ENCODE results near the gene SHROOM3.
A peak's percentile ranks its signal among the peaks of the same experiment; 100 is the strongest.

Gene SHROOM3

DNA sequence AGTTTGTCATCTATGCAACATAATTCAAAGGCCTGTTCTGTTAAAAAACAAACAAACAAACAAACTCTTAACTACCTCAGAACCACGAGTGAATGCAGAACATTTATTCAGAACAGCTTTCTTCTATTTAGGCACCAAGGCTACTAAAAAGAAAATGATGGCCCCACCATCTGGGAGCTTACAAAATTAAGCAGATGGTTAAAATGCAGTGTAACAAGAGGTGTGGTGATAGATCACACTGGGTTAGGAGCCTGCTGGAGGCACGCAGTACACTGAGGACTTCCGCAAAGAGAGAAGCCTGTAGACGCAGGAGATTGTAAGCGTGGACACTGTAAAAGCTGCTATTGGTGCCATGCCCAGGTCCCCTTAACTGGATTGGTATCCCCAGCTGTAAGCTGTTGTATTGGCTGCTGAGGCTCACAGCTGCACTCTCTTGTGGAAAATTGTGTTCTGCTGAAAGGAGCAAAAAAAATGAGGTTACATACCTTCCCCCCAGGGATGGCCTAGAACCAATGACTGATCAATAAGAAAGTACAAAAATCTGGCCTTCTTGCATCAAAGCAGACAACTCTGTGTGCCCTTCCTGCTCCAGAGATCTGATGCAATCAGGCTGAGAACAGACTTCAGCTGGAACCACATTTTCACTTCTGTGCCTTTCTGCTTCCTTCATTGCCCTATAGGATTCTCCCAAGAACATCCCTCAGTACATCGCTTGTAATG, 60.0 kb downstream of the SHROOM3 start:
- no peak for DNase-seq

DNA sequence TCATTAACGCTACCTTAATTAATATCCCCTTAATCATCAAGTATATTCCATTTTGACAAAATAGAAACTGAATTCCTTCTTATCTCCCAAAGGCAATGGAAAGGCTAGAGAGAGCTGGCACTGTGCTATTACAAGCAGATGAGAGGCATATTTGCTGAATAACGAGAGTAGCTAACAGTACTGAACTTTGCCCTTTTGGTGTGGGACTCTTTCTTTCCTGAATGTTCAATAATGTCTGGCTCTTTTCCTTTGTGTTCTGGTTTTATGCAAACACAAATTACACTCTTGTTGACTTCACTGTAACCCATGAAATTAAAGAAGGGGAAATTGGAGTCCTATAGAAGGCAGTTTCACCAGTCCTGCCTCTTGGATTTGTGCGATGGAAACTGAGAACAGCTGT, 63.5 kb downstream of the SHROOM3 start:
- no peak for DNase-seq

DNA sequence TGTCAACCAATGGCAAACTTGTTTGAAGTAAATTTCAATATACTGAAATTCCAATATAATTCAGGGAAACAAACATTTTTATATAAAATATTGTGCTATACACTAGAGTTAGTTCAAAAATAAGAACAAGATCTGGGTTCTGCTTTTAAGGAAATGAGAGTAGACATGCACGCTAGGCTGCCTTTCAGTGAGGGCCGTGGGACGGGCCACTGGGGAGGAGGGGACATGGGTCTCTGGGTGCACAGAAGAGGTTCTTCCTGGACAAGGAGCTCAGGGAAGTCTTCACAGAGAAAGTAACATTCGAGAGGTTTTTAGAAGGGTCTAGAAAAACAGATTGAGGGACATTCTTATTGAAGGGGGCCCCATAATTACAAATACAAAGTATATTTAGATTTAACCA, 64.4 kb downstream of the SHROOM3 start:
- DNase-seq = no peak

DNA sequence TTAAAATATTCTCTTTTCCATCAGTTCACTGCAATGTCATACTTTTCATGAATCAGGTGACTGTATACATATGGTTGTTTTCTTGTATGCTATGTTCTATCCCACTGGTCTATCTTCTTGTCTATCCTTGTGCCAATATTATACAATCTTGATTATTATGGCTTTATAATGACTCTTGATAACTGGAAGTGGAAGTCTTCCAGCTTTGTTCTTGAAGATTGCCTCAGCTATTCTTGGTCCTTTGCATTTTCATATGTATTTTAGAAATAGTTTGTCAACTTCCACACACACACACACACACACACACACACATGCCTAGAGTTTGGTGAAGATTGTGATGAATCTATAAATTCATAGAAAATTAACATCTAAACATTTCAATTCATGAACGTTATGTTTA, 67.9 kb downstream of the SHROOM3 start:
- DNase-seq = no peak

DNA sequence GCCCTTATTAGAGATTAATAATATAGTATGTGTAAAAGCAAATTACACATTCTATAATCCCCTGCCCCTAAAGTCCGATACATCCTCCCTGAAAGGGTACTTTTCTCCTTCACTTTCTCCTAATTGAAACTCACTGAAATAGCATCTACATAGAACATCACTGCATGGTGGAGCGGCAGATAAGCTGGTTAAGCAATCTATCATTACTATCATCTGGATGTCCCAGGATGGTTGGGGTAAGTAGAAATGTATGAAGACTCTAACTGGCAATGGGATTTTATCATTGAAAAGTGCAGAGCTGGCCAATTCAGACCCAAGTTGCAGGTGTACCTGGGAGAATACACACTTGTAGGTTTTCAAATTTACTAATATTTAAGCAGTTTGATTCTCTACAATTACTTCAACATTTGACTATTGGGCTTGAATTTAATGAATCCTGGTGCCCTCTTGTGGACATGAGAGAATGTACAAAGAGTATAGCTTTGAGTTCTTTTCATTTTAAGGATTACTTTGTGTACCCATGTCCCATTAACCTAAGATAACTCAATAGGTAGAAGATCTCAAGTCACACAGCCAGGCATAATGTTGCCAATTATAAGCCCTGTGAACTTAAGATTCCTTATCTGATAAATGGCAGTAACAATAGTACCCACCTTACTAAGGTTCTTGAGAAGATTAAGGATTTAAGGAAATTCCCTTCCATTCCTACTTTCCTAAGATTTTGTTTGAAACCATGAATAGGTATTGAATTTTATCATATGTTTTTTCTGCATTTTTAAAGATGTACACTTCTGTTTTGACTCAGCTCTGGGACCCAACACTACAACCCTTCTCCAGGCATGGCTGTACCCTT, 69.8 kb downstream of the SHROOM3 start:
- peak; percentile 61 for DNase-seq

DNA sequence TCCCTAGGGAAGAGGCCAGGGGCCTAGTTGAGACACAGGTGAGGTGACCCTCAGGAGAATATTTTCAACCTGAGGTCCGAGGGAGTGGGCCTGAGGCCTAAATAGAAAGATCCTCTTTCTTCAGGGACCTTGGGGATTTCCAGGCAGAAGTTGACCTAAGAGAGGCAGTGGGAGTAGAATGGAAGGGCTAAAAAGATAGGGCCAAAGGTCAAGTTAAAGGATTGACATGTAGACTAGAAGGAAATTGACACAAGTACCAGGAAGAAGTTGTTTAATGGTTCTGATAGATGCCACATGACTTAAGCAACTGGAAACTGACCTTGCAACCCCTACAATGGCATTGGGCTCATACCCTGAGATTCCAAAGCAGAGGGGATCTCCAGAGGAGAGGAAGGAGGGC, 76.9 kb downstream of the SHROOM3 start:
- peak; percentile 52 for DNase-seq

DNA sequence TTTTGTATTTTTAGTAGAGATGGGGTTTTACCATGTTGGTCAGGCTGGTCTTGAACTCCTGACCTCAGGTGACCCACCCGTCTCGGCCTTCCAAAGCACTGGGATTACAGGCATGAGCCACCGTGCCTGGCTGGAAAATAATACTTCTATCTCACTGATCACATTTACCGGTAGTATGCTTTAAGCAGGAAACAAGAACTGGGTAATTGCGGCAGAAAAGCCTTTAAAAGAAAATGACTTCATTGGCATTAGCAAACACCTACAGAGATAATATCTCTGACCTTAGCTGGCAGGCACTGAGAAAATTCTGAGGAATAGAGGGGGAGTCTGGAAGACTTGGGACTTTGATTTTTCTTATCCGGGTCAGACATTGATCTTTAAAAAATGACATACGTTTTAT, 78.5 kb downstream of the SHROOM3 start:
- no peak for DNase-seq

DNA sequence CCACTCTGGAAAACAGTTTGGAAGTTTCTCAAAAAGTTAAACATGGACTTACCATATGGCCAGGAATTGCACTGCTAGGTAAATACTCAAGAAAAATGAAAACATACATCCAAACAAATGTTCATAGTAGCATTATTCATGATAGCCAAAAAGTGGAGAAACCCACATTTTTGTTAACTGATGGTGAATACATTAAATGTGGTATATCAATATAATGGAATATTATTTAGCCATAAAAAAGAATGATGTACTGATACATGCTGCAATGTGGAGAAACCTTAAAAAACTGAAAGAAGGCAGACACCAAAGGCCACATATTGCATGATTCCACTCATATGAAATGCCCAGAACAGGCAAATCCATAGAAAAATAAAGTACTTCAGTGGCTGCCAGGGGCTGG, 79.1 kb downstream of the SHROOM3 start:
- DNase-seq = no peak

DNA sequence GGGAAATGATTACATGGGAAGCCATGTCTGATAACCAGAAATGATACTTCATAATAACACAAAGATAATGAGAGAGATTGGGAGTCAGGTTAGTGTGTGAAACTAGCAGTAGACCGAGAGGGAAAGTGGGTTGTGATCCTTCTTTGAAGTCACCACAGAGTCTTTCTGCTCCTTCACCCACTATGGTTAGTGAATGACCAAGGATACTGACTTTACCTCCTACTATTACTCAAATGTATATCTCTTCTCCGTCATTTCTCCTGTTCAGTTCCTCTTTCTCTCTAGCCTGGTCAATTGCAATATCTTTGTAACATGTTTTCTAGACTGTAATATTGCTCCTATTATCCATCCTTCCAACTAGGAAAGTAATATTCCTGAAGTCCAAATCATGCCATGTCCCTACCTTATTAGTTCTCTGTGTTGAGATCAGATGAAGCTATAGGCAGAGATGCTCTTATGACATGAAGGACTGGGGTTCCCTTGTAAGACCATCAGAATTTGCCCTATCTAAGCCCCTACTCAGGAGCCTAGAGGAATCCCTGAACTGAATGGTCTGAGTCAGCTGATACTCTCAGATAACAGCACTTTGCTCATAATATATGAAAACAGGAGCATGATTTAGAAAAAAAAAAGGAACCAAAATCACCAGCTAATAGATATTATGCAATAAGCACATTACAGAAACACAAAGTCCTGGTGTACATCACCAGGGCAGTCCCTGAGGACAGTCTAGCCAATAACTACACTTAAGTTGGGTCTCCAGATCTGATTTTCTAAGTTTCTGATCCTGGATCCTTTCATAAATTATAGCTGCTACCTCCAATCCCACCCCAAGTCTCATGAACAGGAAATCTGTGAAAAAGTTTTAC, 81.2 kb downstream of the SHROOM3 start:
- DNase-seq = peak; percentile 70

DNA sequence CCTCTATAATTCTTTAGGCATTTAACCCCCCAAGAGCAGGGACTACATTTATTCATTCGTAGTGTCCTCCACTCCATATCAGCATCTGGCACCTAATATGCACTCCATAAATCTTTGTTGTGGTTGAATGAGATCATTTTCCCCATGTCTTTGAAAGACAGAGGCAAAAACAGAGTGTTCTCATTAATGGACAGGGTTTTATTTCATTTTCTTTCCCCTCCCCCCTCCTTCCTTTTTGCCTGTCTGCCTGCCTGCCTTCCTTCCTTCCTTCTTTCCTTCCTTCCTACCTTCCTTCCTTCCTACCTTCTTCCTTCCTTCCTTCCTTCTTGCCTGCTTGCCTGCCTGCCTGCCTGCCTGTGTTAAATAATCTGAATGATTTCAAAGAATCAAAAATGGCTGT, 83.2 kb downstream of the SHROOM3 start:
- no peak for DNase-seq

DNA sequence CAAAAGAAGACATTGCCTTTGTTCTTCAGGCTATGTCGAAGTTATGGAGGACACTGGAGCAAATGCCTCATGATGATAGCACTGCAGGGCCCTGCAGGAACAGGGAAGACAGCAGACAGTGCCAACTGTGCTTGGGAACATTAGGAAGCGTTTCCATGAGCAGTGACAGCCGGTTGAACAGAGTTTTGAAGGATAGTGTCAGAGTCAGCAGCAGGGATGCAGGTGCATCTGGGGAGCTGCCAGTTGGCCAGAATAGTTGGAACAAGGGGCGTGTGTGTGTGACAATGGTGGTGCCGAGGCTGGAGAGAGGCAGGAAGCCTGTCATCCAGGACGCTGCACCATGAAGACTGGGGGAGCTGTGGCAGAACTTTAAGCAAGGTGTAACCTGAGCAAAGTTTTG, 88.6 kb downstream of the SHROOM3 start:
- DNase-seq = no peak

DNA sequence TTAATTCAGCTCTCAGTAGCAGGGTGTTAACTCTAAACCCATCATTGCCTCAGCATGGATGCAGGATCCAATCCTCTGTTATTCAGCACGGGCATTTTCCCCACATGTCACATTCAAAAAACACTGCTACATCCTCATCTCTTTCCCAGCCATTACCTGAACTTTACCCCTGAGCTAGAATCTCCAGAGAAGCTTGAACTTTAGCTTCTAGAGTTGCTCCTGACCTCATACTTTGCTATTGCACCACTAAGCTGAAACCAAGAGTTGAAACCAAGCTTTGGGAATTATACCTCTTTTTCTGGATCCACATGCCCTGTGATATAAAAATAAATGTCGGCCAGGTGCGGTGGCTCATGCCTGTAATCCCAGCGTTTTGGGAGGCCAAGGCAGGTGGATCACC, 90.7 kb downstream of the SHROOM3 start:
- DNase-seq = no peak

DNA sequence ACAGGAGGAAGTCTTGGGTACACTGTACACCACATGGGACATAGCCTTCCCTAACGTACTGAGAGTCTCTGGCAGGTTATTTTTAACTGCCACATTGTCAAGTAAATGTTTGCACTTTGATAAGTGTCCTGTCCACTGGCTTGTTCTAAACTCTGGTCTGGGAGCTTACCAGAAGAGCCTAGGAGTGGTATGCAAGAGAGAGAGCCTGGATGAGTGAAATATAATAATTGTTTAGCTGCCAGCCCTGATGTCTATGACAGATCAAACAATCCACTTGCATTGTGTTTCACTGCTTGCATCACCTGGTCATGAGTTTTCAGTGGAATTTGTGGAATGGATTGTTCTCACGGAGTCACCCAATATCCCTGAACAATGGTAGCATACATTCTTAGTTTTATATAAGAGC, 91.6 kb downstream of the SHROOM3 start:
- DNase-seq = no peak

DNA sequence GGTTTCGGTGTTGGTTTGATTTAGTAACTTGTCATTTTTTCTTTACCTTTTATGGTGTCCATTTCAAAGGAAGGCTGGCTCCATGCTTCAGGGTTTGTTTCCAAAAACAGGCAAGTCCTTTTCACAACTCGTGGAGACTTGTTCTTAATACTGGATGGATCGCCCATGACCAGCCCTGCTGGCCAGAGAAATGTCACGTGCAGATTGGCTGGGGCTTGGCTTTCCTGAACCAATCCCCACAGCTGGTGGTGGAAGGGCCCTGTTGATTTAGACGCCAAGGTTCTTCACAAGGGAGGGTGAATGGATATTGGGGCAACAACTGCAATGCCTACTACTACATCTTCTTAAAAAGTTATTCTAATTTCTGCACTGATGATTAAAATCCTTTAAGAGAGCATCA, 92.6 kb downstream of the SHROOM3 start:
- no peak for DNase-seq

DNA sequence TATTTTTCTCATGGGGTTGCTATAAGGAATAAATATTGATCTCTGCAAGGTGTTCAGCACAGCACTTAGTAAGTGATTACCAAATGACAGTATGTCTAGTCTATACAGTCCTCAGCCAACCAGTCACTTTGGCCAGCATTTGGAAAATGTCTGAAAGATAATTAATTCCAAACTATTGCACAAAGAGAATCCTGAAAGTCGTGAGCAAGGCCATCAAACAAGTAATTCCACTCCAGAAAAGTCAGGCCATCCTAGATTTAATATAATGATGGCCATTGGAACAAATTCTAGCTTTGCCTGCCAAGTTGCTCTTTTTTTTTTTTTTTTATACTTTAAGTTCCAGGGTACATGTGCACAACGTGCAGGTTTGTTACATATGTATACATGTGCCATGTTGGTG, 96.6 kb downstream of the SHROOM3 start:
- no peak for DNase-seq

DNA sequence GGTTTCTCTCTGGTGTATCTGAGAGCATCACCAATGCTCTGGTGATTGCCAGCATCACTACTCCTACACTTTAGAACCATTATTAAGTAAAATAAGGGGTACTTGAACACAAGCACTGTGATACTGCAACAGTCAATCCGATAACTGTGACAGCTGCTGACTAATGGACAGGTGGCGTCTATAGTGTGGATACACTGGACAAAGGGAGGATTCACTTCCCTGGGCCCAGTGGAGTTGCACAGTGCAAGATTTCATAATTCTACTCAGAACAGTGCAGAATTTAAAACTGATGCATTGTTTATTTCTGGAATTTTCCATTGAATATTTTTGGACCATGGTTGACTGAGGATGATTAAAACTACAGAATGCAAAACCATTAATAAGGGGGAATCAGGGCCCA, 97.8 kb downstream of the SHROOM3 start:
- no peak for DNase-seq

DNA sequence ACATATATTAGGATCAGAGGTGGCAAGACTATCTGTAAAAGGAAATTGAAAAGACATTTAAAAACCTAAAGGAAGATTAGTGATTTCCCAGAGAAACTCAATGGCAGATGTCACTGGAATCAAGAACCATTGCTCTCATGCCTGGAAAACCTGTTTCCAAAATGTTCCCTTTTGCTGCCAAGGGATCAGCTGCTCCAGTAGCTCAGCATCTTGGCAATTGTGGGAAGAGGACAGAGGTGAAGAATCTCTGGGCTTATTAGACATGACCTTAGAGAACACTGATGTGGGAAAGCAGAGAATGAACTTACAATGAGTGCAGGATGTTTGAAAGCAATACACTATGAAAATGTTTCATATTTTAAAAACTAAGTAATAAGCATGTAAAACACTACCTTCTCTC, 98.3 kb downstream of the SHROOM3 start:
- no peak for DNase-seq

DNA sequence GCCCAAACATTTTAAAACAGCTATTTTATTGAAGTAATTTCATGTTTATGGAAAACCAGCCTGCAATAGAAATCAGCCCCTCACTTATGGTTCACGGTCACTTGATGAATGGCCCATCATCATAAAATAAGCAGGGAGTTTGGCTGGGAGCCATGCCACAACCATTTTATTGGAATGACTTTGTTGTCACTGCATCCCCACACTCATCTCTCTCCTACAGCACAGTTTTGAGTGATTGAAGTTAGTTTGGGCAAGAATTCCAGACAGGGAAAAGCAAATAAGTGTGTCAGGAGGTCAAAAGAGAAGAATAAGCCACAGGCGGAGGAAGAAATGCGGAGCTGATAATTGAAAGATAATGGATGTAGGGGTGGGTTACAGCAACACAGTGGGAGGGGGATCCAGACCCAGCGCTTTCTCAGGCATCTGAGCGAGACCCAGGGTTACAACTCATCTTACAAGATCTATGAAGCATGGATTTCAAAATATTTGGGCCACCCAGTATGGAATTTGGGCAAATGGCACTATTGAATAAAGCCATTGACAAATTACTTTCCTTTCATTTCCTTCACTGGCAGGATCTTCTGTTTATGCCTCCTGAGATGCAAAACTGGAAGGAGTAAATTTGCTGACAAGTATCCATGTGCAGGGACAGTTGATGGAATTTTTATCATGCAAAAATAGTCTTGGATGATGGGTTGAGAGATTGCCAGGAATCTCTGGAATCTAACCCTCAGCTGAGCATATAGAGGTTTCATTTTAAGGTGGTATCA, 100.8 kb downstream of the SHROOM3 start:
- DNase-seq = no peak

DNA sequence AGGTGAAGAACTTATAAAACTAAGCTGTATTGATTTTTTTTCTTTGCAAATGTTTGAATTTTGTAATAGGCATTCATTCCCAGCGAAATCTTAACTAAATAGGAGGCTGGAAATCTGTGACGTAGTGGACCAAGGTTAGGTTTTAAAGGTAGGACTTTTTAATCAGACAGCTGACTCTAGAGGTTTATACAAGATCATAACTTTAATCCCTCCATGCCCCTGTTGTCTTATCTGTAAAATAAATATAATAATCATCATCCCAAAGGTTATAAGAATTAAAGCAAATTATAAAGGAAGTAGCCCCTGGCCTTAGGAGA, 101.3 kb downstream of the SHROOM3 start:
- no peak for DNase-seq

DNA sequence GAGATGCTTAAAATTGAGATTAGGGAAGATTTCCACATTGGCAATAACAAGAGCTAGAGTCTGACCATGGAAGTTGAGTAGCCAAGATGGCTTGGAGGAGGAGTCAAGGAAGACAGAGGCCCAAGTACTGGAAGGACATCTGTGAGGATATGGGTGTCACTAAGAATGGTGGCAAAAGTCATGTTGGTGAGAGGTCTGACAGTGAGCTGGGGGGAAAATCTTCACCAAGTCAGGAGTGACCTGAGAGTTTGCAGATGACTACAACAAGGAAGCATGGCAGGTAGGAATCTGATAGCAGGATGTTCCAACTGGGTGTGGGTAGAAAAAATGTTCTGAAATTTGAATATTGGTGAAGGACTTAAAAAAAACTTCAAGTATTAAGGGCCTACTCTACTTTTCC, 103.3 kb downstream of the SHROOM3 start:
- no peak for DNase-seq

DNA sequence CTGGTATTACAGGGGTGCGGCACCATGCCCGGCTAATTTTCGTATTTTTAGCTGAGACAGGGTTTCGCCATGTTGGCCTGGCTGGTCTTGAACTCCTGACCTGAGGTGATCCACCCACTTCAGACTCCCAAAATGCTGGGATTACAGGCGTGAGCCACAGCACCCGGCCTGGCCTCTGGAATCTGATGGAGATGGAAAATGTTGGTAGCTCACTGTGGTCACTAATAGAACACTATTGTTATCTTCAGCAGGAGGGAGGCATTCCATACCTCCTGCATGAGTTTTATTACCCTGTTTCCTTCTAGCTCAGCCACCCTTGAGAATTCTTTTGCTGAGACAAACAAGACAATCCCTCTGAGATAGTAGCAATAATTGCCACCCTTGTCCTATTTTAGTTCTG, 105.0 kb downstream of the SHROOM3 start:
- no peak for DNase-seq

DNA sequence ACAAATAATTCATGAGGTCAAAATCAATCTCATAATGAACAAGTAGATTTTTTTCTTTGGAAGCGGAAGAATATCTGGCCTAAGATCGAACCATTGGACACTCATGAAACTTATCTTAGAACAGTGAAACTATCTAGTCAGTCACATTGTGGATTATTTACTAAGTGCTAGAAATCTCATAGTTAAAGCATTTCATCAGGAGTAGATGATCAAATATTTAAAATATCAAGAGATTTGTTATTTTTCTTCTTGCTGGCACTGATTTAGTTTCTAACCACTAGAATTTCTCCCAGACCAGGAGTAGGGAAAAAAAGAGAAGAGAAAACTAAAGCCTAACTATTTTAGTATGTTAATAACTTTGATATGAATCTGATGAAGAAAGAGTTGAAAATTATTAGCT, 105.5 kb downstream of the SHROOM3 start:
- no peak for DNase-seq

DNA sequence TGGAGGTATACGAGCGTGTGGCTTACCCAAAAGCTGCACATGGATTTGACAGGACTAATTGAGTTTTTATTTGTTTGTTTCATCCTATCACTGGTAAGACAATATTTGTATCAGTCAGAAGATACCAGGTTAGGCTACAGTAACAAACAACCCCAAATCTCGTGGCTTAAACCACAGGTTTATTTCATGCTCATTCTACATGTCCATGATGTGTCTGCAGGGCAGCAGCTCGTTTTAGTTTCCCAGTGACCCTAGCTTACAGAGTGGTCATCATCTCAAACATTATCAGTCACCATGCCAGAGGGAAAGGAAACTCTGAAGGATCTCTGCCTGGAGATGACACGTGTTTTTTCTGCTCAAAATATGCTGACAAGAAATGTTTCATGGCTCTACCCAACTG, 108.3 kb downstream of the SHROOM3 start:
- DNase-seq = no peak
